ENCODE data around the gene TUT4.

DNA sequence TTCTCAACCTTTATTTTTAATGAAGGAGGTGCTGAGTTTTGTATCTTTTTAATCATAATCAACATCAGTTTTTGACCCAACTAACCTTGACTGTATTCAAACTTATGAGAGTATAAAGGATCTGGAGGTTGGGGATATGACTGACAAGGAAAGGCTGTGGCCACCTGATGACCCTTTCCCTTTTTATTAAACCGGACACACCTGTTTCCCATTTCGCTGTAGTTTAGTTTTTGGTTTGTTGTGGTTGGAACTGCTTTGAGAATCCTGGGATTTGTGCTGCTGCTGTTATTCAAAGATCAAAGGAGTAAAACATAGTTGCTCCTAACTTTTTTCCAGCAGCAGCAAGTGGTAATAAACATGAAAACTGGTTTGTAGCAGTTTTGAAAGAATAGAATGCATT, 136.1 kb downstream of the TUT4 start:
- TF ChIP-seq GATA2 (IDR thresholded peaks at IDR 0.05; ENCODE audit: low read depth, low read length), result no peak
- no peak for TF ChIP-seq GATA3 (IDR thresholded peaks at IDR 0.05; ENCODE audit: low read depth, low read length)
